ENCODE results near the gene BMERB1.
"Not testable (repeated sequence)": the region's sequence is repeated elsewhere in the genome, so short reads cannot be mapped to it uniquely, and the experiment has no call there.

BMERB1 gene

DNA sequence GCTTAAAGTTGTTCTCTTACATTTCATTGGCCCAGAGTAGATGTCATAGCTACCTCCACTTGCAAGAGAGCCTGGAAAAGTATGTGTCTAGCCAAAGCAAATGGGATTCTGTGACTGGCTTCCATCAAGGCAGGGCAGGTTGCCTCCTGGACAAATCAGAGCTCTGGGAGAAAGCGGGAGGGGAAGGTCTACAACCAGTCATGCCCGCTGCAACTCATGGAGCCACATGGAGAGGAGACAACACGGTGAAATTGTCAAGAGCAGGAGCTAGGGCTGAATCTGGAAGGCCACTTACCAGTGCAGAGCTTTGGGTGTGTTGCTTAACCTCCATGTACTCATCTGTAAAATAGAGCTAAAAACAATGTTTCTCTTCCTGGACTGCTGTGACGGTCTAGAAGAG is 124.8 kb downstream of the BMERB1 start:
- no peak for TF ChIP-seq CTCF (IDR thresholded peaks at IDR 0.05; ENCODE audit: insufficient read depth, low read length, missing control alignments)
- CTCF ChIA-PET, result interaction anchor here (0.8 to 3.8 kb wide), 4 partner anchors 9 to 83 kb away, joined by 3 to 22 read pairs (median 3); no protein-coding TSS in a partner anchor
- no peak for DNase-seq (ENCODE audit: low read depth, low spot score)
- POLR2A ChIA-PET, result no interaction called here
- H3K4me3 ChIP-seq (ENCODE audit: low read depth, low read length), result no peak overlapping the region

DNA sequence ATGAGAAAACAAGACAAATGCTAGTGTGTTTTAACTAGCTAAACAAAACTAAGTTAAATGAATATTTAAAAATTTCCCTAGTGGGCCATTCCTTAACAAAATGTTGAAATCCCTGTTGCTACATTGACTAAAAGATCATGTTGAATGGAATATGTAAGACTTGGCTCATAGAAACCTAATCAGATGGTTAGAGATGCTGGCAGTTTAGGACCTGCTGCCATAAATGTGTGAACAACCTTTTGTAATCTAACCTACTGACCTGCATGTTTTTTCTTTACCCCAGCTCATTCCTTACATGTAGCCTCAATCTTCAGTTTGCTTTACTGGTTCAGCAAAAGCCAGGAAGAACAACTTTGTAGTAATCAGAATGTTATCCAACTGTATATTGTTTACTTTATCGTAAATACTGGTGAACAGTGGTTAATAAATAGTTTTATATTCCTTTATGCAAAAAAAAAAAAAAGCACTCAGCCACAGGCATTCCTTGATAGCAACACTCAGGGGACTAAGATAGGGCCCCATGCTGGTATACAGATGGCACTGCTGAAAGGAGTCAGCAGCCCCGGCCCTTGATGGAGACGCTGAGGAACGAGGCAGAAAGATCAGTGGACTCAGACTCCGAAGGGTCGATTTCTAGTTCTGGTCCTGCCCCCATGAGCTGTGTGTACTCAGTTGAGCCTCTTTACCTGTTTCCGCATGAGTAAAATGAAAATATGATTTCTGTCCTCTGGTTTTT is 130.4 kb downstream of the BMERB1 start:
- CTCF ChIA-PET, result interaction anchor here (0.8 to 1.8 kb wide), 2 partner anchors 12 to 14 kb away, joined by 4 to 18 read pairs; no protein-coding TSS in a partner anchor
- no peak overlapping the region for H3K4me3 ChIP-seq (ENCODE audit: low read depth, low read length)
- TF ChIP-seq CTCF (IDR thresholded peaks at IDR 0.05; ENCODE audit: insufficient read depth, low read length, missing control alignments), result no peak
- no peak for DNase-seq (ENCODE audit: low read depth, low spot score)
- POLR2A ChIA-PET, result no interaction called here

GRCh38 chr16:15566095-15566494 is 131.7 kb downstream of the BMERB1 start:
- CTCF ChIA-PET, result interaction anchor here (0.9 kb wide), 1 partner anchor 14 kb away, joined by 5 read pairs; no protein-coding TSS in a partner anchor

GRCh38 chr16:15567823-15568222 is 133.4 kb downstream of the BMERB1 start:
- no peak overlapping the region for H3K4me3 ChIP-seq (ENCODE audit: low read depth, low read length)
- no peak for TF ChIP-seq CTCF (IDR thresholded peaks at IDR 0.05; ENCODE audit: insufficient read depth, low read length, missing control alignments)
- ChIA-PET CTCF (interaction anchor here (1.0 to 1.7 kb wide), 3 partner anchors 14 to 17 kb away, joined by 3 to 5 read pairs (median 4); no protein-coding TSS in a partner anchor), POLR2A (no interaction called here)
- DNase-seq (ENCODE audit: low read depth, low spot score), result no peak

More at GRCh38 chr16:15566095-15566494, 131.7 kb downstream of the BMERB1 start:
- no peak for DNase-seq (ENCODE audit: low read depth, low spot score)
- no peak overlapping the region for H3K4me3 ChIP-seq (ENCODE audit: low read depth, low read length)
- TF ChIP-seq CTCF (IDR thresholded peaks at IDR 0.05; ENCODE audit: insufficient read depth, low read length, missing control alignments), result no peak
- POLR2A ChIA-PET, result no interaction called here

DNA sequence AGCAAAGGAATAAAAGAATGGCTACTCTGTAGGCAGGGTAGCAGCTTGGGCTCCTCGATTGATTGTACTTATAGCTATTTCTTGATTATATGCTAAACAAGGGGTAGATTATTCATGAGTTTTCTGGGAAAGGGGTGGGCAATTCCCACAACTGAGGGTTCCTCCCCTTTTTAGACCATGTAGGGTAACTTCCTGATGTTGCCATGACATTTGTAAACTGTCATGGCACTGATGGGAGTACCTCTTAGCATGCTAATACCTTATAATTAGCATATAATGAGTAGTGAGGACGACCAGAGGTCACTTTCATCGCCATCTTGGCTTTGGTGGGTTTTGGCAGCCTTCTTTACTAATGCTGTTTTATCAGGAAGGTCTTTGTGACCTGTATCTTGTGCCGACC is 136.3 kb downstream of the BMERB1 start:
- ChIA-PET POLR2A (interaction anchor here (0.6 kb wide), 1 partner anchor 16 kb away, joined by 3 read pairs; no protein-coding TSS in a partner anchor), CTCF (interaction anchor here (0.8 kb wide), 1 partner anchor 112 kb away, joined by 3 read pairs; no protein-coding TSS in a partner anchor)
- not testable (repeated sequence) for DNase-seq (ENCODE audit: low read depth, low spot score); H3K4me3 ChIP-seq (ENCODE audit: low read depth, low read length)

GRCh38 chr16:15571557-15571956 is 137.2 kb downstream of the BMERB1 start:
- no peak overlapping the region for H3K4me3 ChIP-seq (ENCODE audit: low read depth, low read length)
- CTCF ChIA-PET, result interaction anchor here (0.8 to 3.0 kb wide), 2 partner anchors 20 to 111 kb away, joined by 3 to 20 read pairs; no protein-coding TSS in a partner anchor
- TF ChIP-seq CTCF (IDR thresholded peaks at IDR 0.05; ENCODE audit: insufficient read depth, low read length, missing control alignments), result no peak
- no peak for DNase-seq (ENCODE audit: low read depth, low spot score)
- POLR2A ChIA-PET, result no interaction called here
